NCI-H2196 treated with DMSO at 0.1 percent for 48 hours (cell line): ENCODE measurements around the gene CAPN5.

ENCODE experiments used
- DNase-seq: peaks from one replicate; lab custom pipeline; 2025; ENCODE audit not compliant: unreplicated experiment; lab: John Stamatoyannopoulos, UW

CAPN5 gene

DNA sequence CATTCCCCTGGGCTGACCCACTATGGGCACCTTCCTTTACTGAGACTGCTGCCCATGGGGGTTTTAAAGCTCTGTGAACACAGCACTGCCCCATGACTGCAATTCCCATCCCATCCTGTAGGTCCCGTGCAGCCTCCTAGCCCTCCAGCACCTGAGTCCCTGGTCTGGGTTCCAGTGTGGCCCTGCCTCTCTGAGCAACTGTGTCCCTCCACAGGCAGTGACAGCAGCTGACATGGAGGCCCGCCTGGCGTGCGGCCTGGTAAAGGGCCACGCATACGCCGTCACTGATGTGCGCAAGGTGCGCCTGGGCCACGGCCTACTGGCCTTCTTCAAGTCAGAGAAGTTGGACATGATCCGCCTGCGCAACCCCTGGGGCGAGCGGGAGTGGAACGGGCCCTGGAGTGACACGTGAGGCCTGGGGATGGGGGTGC is 48.4 kb downstream of the CAPN5 start:
- no peak for DNase-seq

DNA sequence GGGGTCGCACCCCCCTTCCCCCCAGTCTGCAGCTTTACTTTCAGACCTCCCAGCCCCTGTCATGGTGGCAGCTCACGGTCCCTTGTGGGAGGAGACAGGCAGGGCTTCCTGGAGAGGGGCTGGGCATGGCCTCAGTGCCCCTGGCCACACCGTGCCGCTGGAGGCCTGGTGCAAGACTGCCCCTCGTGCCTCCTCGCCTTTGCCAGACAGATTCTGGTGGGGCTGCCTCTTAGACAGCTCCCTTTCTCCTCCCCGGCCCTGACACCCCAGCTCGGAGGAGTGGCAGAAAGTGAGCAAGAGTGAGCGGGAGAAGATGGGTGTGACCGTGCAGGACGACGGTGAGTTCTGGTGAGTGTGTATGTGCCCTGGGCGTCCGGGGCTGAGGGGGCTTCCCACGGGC is 49.2 kb downstream of the CAPN5 start:
- DNase-seq = no peak

DNA sequence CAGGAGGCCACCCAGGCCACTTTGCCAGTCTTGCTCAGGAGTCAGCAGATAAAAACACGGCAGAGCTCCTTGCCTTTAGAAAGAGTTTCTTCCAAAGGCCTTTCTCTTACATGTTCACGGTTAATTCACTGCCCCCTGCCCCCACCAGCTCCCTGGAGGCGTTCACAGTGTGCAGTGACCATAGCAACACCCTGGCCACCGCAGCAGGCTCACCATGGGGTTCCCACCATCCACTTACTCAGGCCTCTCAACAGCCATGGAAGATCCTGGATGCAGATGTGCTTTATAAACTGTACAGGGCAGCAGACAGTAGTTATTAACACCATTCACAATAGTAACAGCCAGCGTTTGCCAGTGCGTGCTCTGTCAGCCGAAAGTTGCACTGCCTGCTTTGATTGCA is 50.7 kb downstream of the CAPN5 start:
- DNase-seq = no peak

DNA sequence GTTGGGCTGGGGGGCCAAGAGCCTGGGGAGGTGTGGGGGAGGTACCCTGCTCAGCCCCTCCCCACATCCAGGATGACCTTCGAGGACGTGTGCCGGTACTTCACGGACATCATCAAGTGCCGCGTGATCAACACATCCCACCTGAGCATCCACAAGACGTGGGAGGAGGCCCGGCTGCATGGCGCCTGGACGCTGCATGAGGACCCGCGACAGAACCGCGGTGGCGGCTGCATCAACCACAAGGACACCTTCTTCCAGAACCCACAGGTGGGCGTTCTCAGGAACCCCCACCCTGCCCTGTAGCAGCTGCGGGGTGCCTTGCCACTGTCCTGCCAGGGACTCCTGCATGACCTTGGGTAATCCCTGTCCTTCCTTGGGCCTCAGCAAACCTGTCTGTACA is 51.3 kb downstream of the CAPN5 start:
- DNase-seq = no peak

DNA sequence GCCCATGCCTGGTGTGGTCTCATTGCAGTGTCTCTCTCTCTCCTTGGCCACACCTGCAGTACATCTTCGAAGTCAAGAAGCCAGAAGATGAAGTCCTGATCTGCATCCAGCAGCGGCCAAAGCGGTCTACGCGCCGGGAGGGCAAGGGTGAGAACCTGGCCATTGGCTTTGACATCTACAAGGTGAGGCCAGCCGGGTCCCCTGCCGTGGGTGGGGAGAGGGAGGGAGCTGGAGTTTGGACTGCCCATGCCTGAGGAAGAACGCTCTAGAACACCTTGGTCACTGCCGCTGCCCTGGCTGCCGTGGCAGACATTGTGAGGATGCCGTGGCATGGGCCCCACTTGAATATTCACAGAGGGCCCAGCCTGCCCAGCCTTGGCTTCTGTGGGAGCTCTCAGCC is 52.2 kb downstream of the CAPN5 start:
- DNase-seq = no peak

DNA sequence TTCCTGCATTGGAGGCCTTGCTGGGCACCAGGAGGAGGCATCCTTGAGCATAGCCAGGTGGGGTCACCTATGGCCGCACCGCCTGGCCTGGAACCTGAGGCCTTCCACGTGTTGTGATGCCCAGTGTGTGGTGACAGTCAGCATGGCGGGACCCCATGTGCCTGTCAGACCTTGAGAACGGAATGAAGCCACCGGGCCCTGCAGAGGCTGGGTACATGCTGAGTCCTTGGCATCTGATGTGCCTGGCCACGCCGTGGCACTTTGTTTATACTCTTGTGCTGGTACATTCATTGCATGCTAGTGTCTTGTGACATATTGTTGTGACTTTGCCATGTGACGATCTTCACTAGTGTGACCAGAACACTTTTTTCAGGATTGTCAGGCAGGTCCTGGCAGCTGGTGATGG is 52.8 kb downstream of the CAPN5 start:
- no peak for DNase-seq

DNA sequence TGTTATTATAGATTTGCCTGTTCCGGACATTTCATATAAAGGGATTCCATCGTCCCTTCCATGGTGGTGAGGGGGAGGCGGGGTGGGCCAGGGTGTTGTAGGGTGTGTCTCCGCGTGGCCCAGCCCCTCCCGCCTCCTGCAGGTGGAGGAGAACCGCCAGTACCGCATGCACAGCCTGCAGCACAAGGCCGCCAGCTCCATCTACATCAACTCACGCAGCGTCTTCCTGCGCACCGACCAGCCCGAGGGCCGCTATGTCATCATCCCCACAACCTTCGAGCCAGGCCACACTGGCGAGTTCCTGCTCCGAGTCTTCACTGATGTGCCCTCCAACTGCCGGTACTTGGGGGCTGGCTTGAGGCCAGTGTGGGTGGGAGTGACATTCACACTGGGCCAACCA is 53.8 kb downstream of the CAPN5 start:
- no peak for DNase-seq

DNA sequence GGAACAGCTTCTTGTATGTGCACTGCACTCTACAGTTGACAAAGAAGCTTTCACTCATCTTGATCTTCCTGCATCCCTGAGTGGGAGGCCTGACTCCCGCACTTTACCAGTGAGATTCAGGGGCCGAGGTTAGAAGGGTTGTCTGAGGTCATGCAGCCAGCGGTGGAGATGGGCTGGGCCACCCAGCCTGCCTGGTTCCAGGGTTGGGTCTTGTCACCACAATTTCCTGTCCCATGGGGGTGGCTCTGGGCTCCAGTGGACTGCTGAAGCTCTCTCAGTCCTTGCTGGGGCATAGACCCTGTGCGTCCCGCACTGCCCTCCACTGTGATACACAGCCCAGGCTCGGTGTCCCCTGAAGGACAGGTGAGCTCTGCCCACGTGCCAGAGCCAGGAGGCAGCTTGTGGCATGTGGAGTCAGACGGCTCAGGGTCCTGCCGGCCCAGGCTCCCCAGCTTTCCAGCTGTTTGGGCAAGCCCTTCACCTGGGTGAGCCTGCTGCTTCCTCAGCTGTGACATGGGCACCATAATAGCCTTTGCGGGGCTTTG is 54.4 kb downstream of the CAPN5 start:
- no peak for DNase-seq

DNA sequence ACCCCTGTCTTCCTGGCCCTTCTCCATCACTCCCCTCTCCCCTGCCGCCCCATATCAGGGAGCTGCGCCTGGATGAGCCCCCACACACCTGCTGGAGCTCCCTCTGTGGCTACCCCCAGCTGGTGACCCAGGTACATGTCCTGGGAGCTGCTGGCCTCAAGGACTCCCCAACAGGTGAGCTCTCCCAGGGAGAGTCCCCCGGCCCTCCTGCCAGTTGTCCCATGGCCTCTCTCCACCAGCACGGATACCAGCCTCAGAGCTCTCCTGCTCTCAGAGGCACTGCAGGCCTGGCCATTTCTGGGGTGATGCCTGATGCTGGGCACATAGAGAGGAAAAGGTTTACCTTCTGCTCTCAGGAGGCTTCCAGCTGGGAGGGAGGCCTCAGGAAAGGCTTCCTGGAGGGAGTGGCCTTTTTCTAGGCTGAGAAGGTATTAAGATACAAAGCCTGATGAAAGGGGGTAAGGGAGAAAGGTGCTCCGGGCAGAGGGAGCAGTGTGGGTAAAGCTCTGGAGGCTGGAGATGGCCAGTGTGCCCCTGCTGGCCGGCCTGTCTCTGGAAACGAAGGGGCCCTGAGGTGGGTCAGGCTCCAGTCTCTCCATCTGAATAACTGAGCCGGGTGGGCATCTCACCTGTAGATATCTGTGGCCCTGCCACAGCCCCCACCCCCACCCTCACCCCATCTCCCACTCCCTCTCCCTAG is 55.3 kb downstream of the CAPN5 start:
- no peak for DNase-seq

DNA sequence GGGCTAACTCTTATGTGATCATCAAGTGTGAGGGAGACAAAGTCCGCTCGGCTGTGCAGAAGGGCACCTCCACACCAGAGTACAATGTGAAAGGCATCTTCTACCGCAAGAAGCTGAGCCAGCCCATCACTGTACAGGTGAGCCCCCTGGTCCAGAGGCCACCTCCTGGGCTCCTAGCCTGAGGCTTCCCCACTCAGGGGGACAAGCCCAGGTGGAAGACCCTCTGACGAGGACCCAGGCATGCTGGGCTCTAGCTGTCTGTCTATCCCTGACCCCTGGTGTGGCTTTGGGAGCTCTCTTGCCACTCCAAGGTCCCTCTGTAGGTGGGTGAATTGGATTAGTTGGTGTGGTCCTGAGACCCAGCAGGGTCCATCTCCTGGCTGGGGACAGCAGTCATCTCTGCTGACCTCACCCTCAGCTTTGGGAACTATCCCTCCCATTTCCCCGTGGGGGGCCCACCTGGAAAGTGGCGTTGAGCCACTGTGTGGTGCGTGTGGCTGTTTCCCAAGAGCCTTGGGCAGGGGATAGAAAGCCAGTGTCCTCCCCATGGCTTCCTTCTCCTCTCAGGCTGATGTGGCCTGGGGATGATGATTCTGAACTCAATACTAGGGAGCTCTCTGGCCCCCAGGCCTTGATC is 55.9 kb downstream of the CAPN5 start:
- no peak for DNase-seq

DNA sequence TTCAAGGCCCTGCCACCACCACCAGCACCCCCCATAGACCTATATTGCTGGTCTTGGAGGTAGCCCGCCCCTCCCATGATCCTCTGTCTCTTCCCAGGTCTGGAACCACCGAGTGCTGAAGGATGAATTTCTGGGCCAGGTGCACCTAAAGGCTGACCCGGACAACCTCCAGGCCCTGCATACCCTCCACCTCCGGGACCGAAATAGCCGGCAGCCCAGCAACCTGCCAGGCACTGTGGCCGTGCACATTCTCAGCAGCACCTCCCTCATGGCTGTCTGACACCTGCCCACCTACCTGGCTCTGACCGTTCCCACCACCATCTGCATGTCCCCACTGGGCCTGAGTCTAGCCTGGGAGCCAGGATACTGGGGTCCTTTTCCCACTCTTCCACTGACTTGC is 56.8 kb downstream of the CAPN5 start:
- DNase-seq = no peak

DNA sequence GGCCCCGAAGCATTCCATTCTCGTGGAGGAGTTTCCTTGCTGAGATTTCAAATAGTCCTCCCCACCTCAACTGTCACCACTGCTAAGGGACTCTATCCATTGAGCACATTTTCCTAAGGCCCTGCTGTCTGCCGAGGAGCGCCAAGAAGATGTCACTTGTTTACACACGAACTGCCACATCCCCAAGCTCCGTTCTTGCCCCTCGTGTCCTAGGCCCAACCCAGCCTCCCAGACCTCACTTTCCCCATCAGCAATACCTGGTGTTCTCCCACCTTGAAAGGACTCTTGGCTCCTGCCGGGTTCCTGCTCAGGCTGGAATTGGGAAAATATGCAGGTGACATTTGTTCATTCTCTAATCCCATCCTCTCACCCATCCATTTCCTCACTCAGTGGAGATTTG is 57.3 kb downstream of the CAPN5 start:
- DNase-seq = no peak

DNA sequence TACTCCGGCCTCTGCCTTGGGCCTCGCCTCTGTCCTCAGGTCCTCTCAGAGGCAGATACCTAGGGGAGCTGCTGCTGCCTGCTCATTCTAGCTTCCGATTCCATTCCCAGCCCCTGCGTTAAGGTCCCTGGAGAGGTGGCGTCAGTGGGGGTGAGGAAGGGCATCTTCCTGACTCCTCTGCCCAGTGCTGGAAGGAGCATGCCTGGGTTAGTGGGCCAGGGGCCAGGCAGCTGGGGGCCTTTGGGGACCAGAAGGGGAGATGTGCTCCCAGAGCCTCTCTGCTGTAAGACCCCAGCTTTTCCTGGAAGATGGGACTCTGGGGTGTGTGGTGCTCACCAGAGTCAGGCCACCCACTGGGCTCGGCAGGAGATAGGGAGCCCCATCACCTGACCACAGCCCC is 57.7 kb downstream of the CAPN5 start:
- no peak for DNase-seq

DNA sequence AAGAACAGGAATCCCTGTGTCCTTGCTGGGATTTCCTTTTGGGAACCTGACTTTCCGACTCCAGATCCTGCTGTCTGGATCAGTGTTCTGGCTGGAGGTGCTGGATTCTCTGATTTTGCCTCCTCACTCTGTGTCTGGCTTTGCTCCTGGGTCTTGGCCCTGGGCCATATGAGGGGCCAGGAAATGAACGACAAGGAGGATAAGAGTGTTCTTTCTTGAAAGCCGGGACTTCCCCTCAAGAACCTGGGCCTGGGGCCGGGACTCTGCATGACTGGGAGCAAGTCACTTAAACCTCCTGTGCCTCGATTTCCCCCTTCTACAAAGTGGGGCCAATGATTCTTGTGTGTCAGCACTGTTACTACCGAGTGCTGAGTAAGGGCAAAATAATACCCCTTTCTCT is 58.4 kb downstream of the CAPN5 start:
- no peak for DNase-seq

DNA sequence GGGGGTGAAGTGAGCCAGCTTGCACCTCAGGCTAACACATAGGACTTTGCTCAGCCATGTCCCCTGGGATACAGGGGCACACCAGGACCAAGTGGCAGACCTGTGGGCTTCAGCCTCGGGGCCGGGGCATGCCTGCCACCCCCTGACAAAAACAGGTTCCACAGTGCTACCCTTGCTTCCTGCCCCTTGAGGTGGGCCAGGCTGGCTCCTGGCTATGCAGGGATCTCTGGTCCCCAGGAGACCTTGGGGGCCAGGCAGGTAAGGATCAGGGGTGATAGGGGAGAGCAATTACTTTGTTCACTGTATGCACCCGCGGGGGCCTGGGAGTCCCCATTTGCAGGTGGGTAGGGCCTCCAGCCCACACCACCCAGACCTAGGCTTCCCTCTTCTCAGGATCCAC is 58.9 kb downstream of the CAPN5 start:
- no peak for DNase-seq

DNA sequence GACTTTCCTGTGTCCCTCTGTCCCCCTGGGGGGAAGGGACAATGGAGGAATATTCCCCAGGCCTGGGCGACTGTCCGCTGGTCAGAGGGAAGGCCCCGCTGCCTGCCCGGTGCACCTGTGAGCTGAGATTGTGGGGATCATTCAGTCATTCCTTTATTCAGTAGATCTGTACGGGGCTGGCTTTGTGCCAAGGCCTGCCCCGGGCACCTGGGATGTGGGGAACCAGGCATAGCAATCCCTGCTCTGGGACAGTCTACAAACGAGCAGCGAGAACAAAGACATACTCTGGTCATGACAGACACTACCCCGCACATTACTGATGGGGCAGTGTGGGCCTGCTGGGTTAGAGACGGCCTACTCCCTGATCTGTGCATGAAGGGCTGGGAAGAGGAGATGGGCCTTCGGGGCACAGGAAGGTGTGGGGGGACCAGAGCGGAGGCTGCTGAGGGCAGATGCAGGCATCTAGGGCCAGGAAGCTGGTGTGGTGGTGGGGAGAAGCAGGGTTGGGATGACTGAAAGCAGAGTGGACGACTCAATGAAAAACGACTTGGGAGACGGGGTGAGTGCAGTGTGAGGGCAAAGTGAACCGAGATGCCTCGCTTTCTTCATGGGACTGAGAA is 59.5 kb downstream of the CAPN5 start:
- no peak for DNase-seq

DNA sequence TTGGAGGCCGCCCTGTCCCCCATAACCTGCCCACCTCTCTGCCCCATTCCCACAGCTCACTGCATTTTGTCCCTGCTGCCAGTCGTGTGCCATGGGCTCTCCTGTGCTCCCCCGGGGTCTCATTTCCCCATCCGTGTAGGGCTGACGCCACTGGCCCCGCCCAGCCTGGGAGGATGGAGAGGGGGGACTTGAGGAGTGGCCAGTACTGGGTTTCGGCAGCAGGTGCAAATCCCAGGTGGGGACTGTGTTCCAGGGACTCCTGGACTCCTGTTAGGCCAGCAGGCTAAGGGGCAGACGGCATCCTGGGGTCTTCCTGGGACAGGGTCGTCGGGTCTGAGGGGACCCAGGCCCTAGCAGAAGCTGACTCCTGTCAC is 60.1 kb downstream of the CAPN5 start:
- no peak for DNase-seq

DNA sequence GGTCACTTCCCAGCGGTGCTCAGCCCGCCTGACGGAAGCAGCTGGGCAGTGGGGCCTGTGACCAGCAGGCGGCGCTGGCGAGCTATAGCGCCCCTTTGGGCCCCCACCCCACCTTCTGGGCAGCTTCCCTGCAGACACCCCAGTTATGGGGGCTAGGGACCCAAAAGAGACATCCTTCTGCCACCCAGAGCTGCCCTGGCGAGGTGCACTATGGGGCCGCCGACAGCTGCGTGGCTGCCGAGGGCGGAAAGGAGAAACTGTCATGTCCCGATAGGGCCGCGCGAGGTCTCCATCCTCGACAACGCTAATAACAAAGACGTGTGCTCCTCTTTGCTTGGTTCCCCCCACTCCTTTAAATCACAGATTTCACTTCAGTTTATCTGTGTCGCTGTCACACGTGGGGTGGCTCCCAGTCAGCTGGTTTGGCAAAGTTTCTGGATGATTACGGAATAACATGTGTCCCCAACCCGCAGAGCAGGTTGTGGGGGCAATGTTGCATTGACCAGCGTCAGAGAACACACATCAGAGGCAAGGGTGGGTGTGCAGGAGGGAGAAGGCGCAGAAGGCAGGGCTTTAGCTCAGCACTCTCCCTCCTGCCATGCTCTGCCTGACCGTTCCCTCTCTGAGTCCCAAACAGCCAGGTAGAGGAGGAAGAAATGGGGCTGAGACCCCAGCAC is 60.6 kb downstream of the CAPN5 start:
- DNase-seq = no peak

DNA sequence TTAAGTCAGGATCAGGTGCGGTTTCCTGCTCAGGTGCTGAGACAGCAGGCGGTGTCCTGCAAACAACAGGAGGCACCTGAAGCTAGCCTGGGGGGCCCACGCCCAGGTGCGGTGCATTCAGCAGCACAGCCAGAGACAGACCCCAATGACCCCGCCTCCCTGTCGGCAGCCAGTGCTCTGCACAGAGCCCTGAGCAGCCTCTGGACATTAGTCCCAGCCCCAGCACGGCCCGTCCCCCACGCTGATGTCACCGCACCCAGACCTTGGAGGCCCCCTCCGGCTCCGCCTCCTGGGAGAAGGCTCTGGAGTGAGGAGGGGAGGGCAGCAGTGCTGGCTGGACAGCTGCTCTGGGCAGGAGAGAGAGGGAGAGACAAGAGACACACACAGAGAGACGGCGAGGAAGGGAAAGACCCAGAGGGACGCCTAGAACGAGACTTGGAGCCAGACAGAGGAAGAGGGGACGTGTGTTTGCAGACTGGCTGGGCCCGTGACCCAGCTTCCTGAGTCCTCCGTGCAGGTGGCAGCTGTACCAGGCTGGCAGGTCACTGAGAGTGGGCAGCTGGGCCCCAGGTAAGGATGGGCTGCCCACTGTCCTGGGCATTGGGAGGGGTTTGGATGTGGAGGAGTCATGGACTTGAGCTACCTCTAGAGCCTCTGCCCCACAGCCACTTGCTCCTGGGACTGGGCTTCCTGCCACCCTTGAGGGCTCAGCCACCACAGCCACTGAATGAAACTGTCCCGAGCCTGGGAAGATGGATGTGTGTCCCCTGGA is 61.3 kb downstream of the CAPN5 start, which contains the start of gene MYO7A:
Gene MYO7A (plus strand): TSS at position 327 of the 772 bp plus-strand sequence. CDS start 2,389 bp downstream, outside the sequence.
- no peak for DNase-seq

DNA sequence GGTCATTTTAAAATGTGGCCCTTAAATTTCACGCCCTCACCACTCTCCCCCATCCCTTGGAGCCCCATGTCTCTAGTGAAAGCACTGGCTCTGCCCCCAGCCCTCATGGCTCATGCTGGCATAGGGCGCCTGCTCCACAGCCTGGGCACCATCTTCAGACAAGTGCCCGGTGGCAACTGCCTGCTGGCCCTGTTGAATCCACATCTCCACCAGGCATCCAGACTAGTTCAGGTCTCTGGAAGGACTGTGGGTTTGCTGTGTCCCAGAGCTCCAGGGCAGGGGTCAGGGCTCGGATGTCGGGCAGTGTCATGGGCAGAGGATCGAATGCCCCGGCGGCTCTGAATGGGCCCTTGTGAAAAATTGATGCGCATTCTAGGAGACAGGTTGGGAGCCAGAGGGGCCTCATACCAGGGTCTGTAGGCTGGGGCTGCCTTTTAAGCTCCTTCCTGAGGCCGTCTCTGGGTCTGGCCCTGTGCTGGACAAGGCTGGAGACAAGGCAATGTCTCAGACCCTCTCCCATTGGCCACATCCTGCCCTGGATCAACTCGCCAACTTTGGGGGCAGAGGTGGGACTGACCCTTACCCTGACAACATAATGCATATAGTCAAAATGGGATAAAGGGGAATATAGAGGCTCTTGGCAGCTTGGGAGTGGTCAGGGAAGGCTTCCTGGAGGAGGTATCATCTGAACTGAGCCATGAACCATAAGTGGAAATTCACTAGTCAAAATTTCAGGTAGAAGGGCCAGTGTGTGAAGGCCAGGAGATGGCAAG is 62.5 kb downstream of the CAPN5 start:
- DNase-seq = no peak
